GM21367 (cell line): ENCODE results near the gene THSD4.

ENCODE experiments used
- ATAC-seq: cut with Tn5 transposase; IDR thresholded peaks from one replicate; pipeline ENCODE4 v1.9.1; 2021; ENCODE audit not compliant: unreplicated experiment

Gene THSD4

GRCh38 chr15:71444866-71445590 lies 329.8 kb downstream of the THSD4 start:
- no peak for ATAC-seq

- no peak for ATAC-seq
Measured at GRCh38 chr15:71447328-71448250, 332.3 kb downstream of the THSD4 start.

- no peak for ATAC-seq
Measured at GRCh38 chr15:71448688-71449114, 333.4 kb downstream of the THSD4 start.

GRCh38 chr15:71449363-71449762 lies 334.1 kb downstream of the THSD4 start:
- no peak for ATAC-seq

- ATAC-seq, result no peak
Measured at GRCh38 chr15:71449956-71450355, 334.7 kb downstream of the THSD4 start.

GRCh38 chr15:71451130-71451529 lies 335.9 kb downstream of the THSD4 start:
- ATAC-seq, result no peak

GRCh38 chr15:71452893-71453292 lies 337.6 kb downstream of the THSD4 start:
- no peak for ATAC-seq

- no peak for ATAC-seq
Measured at GRCh38 chr15:71454462-71454996, 339.3 kb downstream of the THSD4 start.

- ATAC-seq, result no peak
Measured at GRCh38 chr15:71455107-71455506, 339.8 kb downstream of the THSD4 start.

- ATAC-seq, result no peak
Measured at GRCh38 chr15:71455878-71456277, 340.6 kb downstream of the THSD4 start.

GRCh38 chr15:71456362-71456761 lies 341.1 kb downstream of the THSD4 start:
- no peak for ATAC-seq

- no peak for ATAC-seq
Measured at GRCh38 chr15:71456811-71457210, 341.5 kb downstream of the THSD4 start.

- no peak for ATAC-seq
Measured at GRCh38 chr15:71458089-71458660, 342.9 kb downstream of the THSD4 start.

- no peak for ATAC-seq
Measured at GRCh38 chr15:71461748-71462147, 346.5 kb downstream of the THSD4 start.

- no peak for ATAC-seq
Measured at GRCh38 chr15:71462638-71463037, 347.4 kb downstream of the THSD4 start.

- ATAC-seq, result no peak
Measured at GRCh38 chr15:71463156-71463665, 347.9 kb downstream of the THSD4 start.

- no peak for ATAC-seq
Measured at GRCh38 chr15:71465131-71465955, 350.1 kb downstream of the THSD4 start.

- no peak for ATAC-seq
Measured at GRCh38 chr15:71468715-71469114, 353.4 kb downstream of the THSD4 start.

- no peak for ATAC-seq
Measured at GRCh38 chr15:71469413-71469812, 354.1 kb downstream of the THSD4 start.

GRCh38 chr15:71471347-71471746 lies 356.1 kb downstream of the THSD4 start:
- ATAC-seq, result no peak
